GM18861 (cell line): Measurements from ENCODE around the gene GID8.

Experiments
- ATAC-seq: cut with Tn5 transposase; IDR thresholded peaks from one replicate; pipeline ENCODE4 v1.9.1; 2021; ENCODE audit not compliant: unreplicated experiment

The GID8 gene

GRCh38 chr20:62941792-62942191 is 3.8 kb downstream of the GID8 start:
- ATAC-seq, result no peak

DNA sequence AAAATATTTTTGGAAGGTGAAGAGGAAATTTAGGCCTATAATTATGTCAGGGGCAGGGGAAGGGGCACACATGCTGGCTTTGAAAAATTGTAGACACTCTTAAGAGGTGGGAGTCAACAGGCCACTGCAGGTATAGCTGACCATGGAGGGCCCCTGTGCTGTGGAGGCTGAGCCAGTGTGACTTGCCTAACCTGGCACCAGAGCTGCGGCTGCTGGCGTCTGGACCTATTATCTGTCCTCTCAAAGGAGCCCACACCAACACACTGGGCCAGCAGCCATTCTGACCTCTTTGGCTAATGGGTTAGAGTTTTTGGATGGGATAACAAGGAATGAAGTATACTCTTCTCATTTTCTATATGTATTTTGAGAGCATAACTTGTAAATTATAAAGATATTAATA is 4.5 kb downstream of the GID8 start:
- no peak for ATAC-seq

DNA sequence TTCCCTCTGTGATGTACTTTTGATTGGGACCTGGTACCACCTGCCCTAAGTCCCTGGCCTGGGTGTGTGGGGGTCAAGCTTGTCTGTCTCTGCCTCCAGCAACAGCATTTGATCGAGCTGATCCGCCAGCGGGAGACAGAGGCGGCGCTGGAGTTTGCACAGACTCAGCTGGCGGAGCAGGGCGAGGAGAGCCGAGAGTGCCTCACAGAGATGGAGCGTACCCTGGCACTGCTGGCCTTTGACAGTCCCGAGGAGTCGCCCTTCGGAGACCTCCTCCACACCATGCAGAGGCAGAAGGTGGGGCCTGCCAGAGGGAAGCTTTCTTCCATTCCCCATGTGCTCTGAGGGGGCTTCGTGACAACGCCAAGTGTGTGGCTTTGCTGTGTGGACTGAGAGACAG is 5.4 kb downstream of the GID8 start:
- ATAC-seq, result no peak

GRCh38 chr20:62944184-62944583 is 6.2 kb downstream of the GID8 start:
- no peak for ATAC-seq

- ATAC-seq, result no peak
Observed at GRCh38 chr20:62944746-62945145, 6.8 kb downstream of the GID8 start.

DNA sequence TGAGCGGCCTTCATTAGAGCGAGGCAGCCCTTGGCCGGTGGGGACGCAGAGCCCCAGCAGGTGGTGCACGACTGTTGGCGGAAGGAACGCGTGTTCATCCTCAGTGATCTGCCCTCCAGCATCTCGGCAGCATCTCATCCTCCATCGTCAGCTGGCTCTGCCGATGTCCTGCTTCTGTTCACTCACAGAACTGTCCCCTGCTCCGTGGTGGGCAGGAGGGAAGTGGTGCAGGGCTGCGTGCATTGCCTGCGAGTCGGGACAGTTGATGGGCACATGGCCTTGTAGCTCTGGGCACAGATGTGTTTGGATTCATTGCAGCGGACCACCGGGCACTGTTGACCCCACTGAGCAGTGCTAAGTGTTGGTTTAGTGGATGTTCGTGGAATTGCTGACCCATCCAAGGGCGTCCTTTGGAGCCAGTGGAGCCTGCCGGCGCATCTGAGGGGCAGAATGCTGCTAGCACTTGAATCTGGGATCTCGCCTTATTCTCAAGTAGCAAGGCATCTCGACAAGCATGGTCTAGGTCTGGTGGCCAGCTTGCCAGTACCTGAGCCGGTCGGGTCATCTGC is 7.9 kb downstream of the GID8 start:
- ATAC-seq, result no peak

DNA sequence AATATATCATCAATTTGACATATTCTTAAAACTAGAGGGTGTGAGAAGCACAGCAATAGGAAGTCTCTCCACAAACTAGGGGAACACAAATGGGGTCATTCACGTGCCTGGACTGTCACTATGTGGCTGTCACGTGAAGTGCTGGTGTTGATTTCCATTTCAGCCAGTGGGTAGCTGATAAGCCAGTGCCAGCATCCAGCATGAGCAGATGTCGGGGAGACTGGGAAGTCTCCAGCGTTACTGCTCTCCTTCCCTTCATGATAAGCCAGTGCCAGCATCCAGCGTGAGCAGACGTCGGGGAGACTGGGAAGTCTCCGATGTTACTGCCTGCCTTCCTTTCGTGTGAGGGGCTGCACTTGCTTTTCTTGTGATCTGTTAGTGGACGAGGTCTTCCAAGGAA is 9.0 kb downstream of the GID8 start:
- ATAC-seq, result no peak

DNA sequence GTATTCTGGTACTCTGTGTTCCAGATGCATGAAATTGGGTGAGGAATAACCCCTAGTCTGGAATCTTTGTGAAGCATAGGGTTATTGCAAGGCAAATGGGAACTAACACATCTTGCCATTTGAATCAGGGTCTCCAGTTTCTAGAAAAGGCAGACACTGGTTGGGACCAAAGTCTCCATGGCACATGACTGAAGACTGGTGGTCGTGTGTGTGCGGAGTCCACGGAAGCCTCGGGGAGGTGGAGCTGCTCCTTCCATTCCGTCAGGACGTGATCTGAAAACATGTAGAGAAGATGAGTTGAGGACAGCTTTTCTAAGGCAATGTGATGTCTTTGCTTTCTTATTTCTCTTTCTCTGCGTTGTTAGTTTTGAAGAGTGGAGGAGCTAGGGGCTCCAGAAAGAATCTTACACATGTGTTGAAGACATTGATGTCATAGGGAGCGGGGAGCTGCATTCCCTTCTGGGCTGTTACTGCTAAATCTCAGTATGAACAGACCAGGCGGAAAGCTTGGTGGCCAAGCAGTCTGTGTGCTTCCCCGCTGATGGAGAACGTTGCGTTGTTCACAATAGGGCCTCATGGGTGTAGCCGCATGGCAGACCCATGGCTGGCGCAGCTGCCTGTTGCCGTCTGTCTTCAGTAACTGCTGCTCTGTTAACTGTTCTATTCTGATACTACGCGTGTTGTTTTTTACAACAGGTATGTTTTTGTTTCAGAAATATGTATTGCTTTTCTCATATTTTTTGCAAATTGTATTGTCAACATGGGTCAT is 9.8 kb downstream of the GID8 start:
- no peak for ATAC-seq

- no peak for ATAC-seq
Observed at GRCh38 chr20:62949153-62949821, 11.3 kb downstream of the GID8 start.

DNA sequence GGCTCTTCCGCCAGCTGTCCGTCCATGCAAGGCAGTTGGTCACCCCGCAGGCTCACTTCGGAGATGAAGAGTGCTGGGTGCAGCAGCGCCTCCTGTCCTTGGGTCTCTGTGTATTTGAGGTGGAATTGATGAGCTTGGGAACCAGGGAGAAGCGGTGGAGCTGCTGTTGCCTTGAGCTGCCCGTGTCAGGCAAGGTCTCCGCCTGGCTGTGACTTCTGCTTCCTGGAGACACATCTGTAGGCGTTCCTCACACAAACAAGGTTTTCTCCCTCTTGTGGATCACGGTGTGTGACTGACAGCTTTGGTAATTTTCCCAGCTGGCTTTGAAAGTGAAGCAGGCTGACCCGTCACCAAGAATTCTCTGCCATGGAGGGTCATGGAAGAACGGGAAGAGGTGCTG is 12.0 kb downstream of the GID8 start:
- no peak for ATAC-seq

DNA sequence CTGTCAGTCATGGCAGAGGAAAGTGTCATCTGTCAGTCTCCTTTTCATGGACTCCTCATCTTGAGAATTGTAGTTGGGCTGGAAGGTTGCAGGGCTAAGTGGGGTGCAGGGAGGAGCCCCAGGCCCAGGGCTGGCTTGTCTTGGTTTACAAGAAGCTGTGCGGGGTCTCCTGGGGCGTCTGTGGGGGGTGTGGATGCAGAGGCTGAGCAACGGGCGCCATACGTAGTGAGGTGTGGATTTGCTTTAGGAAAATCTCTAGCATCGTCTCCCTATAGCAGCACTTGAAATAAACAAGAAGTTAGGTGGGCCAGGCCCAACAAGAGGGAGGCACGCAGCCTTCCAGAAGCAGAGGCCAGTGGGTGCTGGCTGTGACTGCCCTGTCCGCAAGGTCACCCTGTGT is 12.8 kb downstream of the GID8 start:
- ATAC-seq, result no peak

GRCh38 chr20:62951143-62951895 is 13.4 kb downstream of the GID8 start:
- no peak for ATAC-seq

- ATAC-seq, result no peak
Observed at GRCh38 chr20:62951896-62952372, 14.0 kb downstream of the GID8 start.

GRCh38 chr20:62952373-62952967 is 14.5 kb downstream of the GID8 start, which contains the start of gene SLC17A9:
TSS of gene SLC17A9 (plus strand) at chr20:62952709. CDS start at chr20:62952831, 122 bp downstream.
- no peak for ATAC-seq

- no peak for ATAC-seq
Observed at GRCh38 chr20:62952968-62953838, 15.3 kb downstream of the GID8 start.

GRCh38 chr20:62953839-62954703 is 16.1 kb downstream of the GID8 start:
- peak; percentile 47 for ATAC-seq

GRCh38 chr20:62955519-62956386 is 17.8 kb downstream of the GID8 start:
- ATAC-seq, result no peak
